ENCODE measurements around the gene ZYG11B.

DNA sequence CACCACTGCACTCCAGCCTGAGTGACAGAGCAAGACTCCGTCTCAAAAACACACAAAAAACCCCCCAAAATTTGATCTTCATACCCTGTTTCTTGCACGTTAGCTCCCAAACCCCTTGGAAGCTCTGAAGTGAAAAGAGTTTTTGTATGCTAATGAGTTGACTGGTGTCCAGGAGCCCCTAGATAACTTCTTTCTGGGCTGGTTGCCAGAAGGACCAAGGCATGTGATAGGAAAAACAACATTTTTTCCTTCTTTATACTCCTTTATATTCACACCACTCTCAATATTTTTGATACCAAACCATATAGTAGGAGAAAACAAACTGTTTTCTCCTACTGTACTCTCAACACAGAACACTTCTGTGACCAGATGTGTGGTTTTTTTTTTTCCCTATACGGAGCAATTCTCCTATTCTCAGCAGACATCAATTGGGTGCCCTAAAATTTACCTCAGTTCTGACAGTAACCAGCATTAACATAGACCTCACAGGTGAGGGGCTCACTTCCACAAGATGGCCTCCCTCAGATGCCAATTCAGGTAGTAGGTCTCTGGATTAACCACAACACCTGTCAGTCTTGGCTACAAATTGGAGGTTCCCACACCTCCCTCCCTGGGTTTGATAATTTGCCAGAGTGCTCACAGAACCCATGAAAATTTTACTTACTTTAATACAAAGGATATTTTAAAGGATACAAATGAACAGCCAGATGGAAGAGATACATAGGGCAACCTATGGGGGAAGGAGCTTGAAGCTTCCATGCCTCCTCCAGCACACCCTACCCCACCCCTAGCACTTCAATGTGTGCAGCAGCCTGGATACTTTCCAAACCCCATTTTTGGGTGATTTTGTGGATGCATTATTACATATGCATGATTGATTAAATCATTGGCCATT lies 25.6 kb downstream of the ZYG11B start:
- TF ChIP-seq SIN3A (IDR thresholded peaks at IDR 0.05; ENCODE audit: borderline replicate concordance, low read depth, low read length), result no peak
- TF ChIP-seq, protein P1, sequence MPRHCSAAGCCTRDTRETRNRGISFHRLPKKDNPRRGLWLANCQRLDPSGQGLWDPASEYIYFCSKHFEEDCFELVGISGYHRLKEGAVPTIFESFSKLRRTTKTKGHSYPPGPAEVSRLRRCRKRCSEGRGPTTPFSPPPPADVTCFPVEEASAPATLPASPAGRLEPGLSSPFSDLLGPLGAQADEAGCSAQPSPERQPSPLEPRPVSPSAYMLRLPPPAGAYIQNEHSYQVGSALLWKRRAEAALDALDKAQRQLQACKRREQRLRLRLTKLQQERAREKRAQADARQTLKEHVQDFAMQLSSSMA (CRISPR knock-in tag; IDR thresholded peaks at IDR 0.05), result no peak
- TF ChIP-seq NFRKB (IDR thresholded peaks at IDR 0.05), result no peak
- no peak for TF ChIP-seq TGIF2 (CRISPR knock-in tag; IDR thresholded peaks at IDR 0.05)
- TF ChIP-seq, protein P2, sequence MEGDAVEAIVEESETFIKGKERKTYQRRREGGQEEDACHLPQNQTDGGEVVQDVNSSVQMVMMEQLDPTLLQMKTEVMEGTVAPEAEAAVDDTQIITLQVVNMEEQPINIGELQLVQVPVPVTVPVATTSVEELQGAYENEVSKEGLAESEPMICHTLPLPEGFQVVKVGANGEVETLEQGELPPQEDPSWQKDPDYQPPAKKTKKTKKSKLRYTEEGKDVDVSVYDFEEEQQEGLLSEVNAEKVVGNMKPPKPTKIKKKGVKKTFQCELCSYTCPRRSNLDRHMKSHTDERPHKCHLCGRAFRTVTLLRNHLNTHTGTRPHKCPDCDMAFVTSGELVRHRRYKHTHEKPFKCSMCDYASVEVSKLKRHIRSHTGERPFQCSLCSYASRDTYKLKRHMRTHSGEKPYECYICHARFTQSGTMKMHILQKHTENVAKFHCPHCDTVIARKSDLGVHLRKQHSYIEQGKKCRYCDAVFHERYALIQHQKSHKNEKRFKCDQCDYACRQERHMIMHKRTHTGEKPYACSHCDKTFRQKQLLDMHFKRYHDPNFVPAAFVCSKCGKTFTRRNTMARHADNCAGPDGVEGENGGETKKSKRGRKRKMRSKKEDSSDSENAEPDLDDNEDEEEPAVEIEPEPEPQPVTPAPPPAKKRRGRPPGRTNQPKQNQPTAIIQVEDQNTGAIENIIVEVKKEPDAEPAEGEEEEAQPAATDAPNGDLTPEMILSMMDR (CRISPR knock-in tag; IDR thresholded peaks at IDR 0.05), result no peak
- no peak for TF ChIP-seq JUN (CRISPR knock-in tag; IDR thresholded peaks at IDR 0.05)

Data from HepG2 (cell line).